ENCODE results near the gene ZC3H10.

- TF ChIP-seq CTCF (conservative IDR thresholded peaks at IDR 0.05) = no peak
- TF ChIP-seq EZH2 (IDR thresholded peaks at IDR 0.05; ENCODE audit: low read depth) = no peak
Observed at GRCh38 chr12:56104109-56104814, 13.8 kb upstream of the ZC3H10 start, which contains the start of gene PA2G4.
